HepG2 (cell line): ENCODE data around the gene CSTB. TPM values are rescaled to one million over a fixed set of nuclear protein-coding genes. Genes with fewer than 3 reads are reported as not detected.
A peak's percentile ranks its signal among the peaks of the same experiment; 100 is the strongest.

Source experiments
- ATAC-seq: fragments of 200-7000 bp; cut with Tn5 transposase; 3 replicates; pipeline ENCODE4 v1.9.1; 2020; ENCODE audit warnings: mild to moderate bottlenecking, moderate library complexity
- BruUV-seq: library from RNA; stranded (reverse); fragments of 400-500 nt; replicated peaks from 2 replicates; lab custom pipeline; 2021; lab: Mats Ljungman, UMichigan
- CTCF ChIA-PET: fragments of 300-600 bp; formaldehyde crosslinking; extraction: SDS; loops from one replicate; lab custom pipeline; 2021; ENCODE audit warnings: low total read pairs, inconsistent platforms, low intra/inter-chr PET ratio; lab: Yijun Ruan, JAX
- POLR2A ChIA-PET: fragments of 350-600 bp; sonication (Branson Sonifier 250); formaldehyde crosslinking; loops from one replicate; lab custom pipeline; 2020; ENCODE audit warnings: antibody characterized with exemption, inconsistent platforms; lab: Yijun Ruan, JAX
- DNase-seq: peaks from one replicate; pipeline ENCODE4 v3.0.0-alpha.2; 2015; ENCODE audit warnings: low spot score
- FAIRE-seq: peaks from 3 replicates; lab custom pipeline; 2011; peaks lifted over from hg19 to GRCh38; lab: Jason Lieb, UNC
- H2AFZ ChIP-seq: one replicate; pipeline ENCODE4 v1.6.1; 2011; ENCODE audit warnings: low read length, inconsistent platforms
- H3K27ac ChIP-seq: fragments of 300-600 bp; 3 replicates; pipeline ENCODE4 v1.8.0; 2011; ENCODE audit warnings: mixed run types, mild to moderate bottlenecking, mixed read lengths, low read length, inconsistent platforms; ENCODE audit not compliant: insufficient read depth; ENCODE audit errors: extremely low read length
- H3K27me3 ChIP-seq, 2 experiments: fragments of 200-600 bp in 1 of 2; 2 replicates in 1 of 2; 3 replicates in 1 of 2; pipeline versions ENCODE4 v1.6.0 to v1.8.0; 2011; ENCODE audit warnings: low read length in 2 of 2, mild to moderate bottlenecking in 2 of 2, moderate library complexity in 2 of 2, inconsistent platforms in 1 of 2; ENCODE audit not compliant: insufficient read depth in 2 of 2, control insufficient read depth in 1 of 2
- H3K36me3 ChIP-seq, 2 experiments: fragments of 200-600 bp in 1 of 2; replicated peaks in 1 of 2; 2 replicates in 1 of 2; 3 replicates in 1 of 2; pipeline versions ENCODE4 v1.5.1 to v1.8.0; 2011; ENCODE audit warnings: low read length in 2 of 2, inconsistent platforms in 1 of 2; ENCODE audit not compliant: insufficient read depth in 2 of 2, control insufficient read depth in 1 of 2
- H3K4me1 ChIP-seq: 2 replicates; pipeline ENCODE4 v1.5.1; 2012; ENCODE audit warnings: low read length, inconsistent platforms; ENCODE audit not compliant: insufficient read depth
- H3K4me2 ChIP-seq: 2 replicates; pipeline ENCODE4 v1.6.0; 2011; ENCODE audit warnings: low read depth, low read length, inconsistent platforms
- H3K4me3 ChIP-seq, 3 experiments: fragments of 200-600 bp in 1 of 3; sonication (generic), shearing (Covaris generic) in 1 of 3; replicated peaks in 1 of 3; 2 replicates each; pipeline ENCODE4 v1.5.1; 2011 to 2016; ENCODE audit warnings: low read length in 3 of 3, inconsistent platforms in 2 of 3, low read depth in 2 of 3, mild to moderate bottlenecking in 2 of 3, control low read depth in 1 of 3, mixed read lengths in 1 of 3; ENCODE audit not compliant: insufficient read depth in 1 of 3
- H3K79me2 ChIP-seq: one replicate; pipeline ENCODE4 v1.6.1; 2011; ENCODE audit warnings: low read length, inconsistent platforms; ENCODE audit not compliant: insufficient read depth
- H3K9ac ChIP-seq: 2 replicates; pipeline ENCODE4 v1.6.0; 2011; ENCODE audit warnings: mild to moderate bottlenecking, low read depth, low read length, inconsistent platforms; ENCODE audit not compliant: insufficient read depth
- H3K9me3 ChIP-seq: 2 replicates; pipeline ENCODE4 v1.5.1; 2012; ENCODE audit warnings: mild to moderate bottlenecking, low read length
- H4K20me1 ChIP-seq: 2 replicates; pipeline ENCODE4 v1.6.0; 2011; ENCODE audit warnings: inconsistent platforms, mild to moderate bottlenecking, low read length, moderate library complexity; ENCODE audit not compliant: insufficient read depth
- HNRNPK ChIP-seq: fragments of 200-400 bp; formaldehyde crosslinking; IDR thresholded peaks from 2 replicates; pipeline ENCODE4 v1.6.1; 2018; ENCODE audit warnings: low read length, low read depth, moderate library complexity, mild to moderate bottlenecking; ENCODE audit not compliant: poor library complexity, severe bottlenecking
- NFKB2 ChIP-seq: sonication (generic); formaldehyde crosslinking; IDR thresholded peaks from 2 replicates; pipeline ENCODE4 v1.4.0; 2020; ENCODE audit warnings: missing genetic modification reagents, borderline replicate concordance
- NFRKB ChIP-seq: fragments of 450-650 bp; IDR thresholded peaks from 2 replicates; pipeline ENCODE4 v1.6.1; 2017
- PCBP1 ChIP-seq: fragments of 200-400 bp; formaldehyde crosslinking; IDR thresholded peaks from 2 replicates; pipeline ENCODE4 v1.6.1; 2017; ENCODE audit warnings: mild to moderate bottlenecking, low read depth, low read length, borderline replicate concordance
- RBFOX2 ChIP-seq: fragments of 200-400 bp; formaldehyde crosslinking; IDR thresholded peaks from 2 replicates; pipeline ENCODE4 v1.6.1; 2017; ENCODE audit warnings: low read depth, mild to moderate bottlenecking, low read length
- ZBTB38 ChIP-seq: sonication (generic); formaldehyde crosslinking; IDR thresholded peaks from 2 replicates; pipeline ENCODE4 v1.5.1; 2020; ENCODE audit warnings: mild to moderate bottlenecking, missing genetic modification reagents
- ZFP36L2 ChIP-seq: sonication (generic); formaldehyde crosslinking; IDR thresholded peaks from 2 replicates; pipeline ENCODE4 v1.4.0; 2020; ENCODE audit warnings: missing genetic modification reagents
- ZNF225 ChIP-seq: sonication (generic); formaldehyde crosslinking; IDR thresholded peaks from 2 replicates; pipeline ENCODE4 v1.4.0; 2020; ENCODE audit warnings: mild to moderate bottlenecking, missing genetic modification reagents
- WGBS: methylation state at CpG from one replicate; pipeline ENCODE4 v1.1.6; 2017; ENCODE audit warnings: low lambda C conversion rate; 5-methylcytosine and 5-hydroxymethylcytosine counted together
- in situ Hi-C: cut with HindIII; loops from 2 replicates; pipeline ENCODE4 v1.10.0; 2017; ENCODE audit warnings: low pct_unique_long_range_greater_than_20kb; ENCODE audit not compliant: extremely low pct_ligation_motif_present
- intact Hi-C: fragments of 100-400 bp; cut with micrococcal nuclease; formaldehyde crosslinking; loops from one replicate; pipeline ENCODE4 v1.10.0; 2022; ENCODE audit not compliant: unreplicated experiment
- polyA plus RNA-seq, 8 experiments: library from polyadenylated mRNA; depleted of rRNA in 3 of 8; stranded (reverse) in 7 of 8; unstranded in 1 of 8; fragments of >200 nt; fragmentation: Illumina TruSeq in 4 of 8; extraction: Trizol in 4 of 8; gene quantifications; 2 replicates each; pipeline versions ENCODE4 v1.2.1 to v1.2.3, GENCODE V29; 2011 to 2016; ENCODE audit warnings: low read depth in 4 of 8, missing spikeins in 1 of 8, mixed read lengths in 1 of 8; ENCODE audit not compliant: insufficient read depth in 1 of 8
- total RNA-seq, 5 experiments: library from RNA; depleted of rRNA; stranded (reverse); fragments of >200 nt; fragmentation: Illumina TruSeq; extraction: Trizol; gene quantifications; 2 replicates each; pipeline ENCODE4 v1.2.3, GENCODE V29; 2016; ENCODE audit warnings: low read depth in 1 of 5
- TF ChIP-seq, protein P1 (sequence below): sonication (generic); formaldehyde crosslinking; IDR thresholded peaks from 2 replicates; pipeline ENCODE4 v1.4.0; 2020; ENCODE audit warnings: missing genetic modification reagents

The CSTB gene
- total and polyA plus RNA-seq, 2 of the 13 experiments (the other 11 are each of a cell fraction or from before 2014, with no cell fraction given) = 11.7 to 94.1 TPM

DNA sequence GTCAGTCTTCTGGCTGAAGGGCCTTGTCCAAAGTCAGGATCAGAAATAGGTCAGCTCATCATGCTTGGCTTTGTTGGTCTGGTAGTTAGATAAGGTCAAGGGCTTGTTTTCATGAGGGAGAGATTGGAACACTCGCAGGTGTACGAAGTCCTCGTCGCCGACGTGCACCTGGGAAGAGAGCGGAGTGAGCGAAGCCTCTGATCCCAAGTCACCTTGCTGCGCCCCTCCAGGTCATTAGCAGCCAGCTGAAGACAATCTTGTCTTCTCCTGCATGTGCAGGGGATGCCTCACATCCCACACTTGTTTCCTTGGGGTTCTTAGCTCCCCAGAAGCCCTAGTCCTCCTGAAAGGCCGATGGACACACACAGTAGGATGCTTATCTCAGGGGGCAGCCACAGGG, 1.9 kb downstream of the CSTB start:
- Histone ChIP-seq H3K79me2 (peaks cover 12% of the 10 kb centered on the region), H4K20me1 (no peaks in the 10 kb centered on the region), H3K27me3 (no peaks in the 10 kb centered on the region), H3K4me1 (peaks cover 47% of the 10 kb centered on the region), H3K36me3 (peaks cover 3 to 13% of the 10 kb centered on the region in 2 experiments; a peak in 3 of 5 replicates), H3K9me3 (no peaks in the 10 kb centered on the region), H2AFZ (no peak overlapping the region), H3K4me3 (peak overlapping the region in 1 of 3 experiments; percentile 83; a peak in 1 of 6 replicates), H3K9ac (no peak overlapping the region), H3K27ac (no peak overlapping the region), H3K4me2 (peak overlapping the region; percentile 78; the same call in 1 of the 2 replicates)
- in situ Hi-C loops = no loop called here
- intact Hi-C loops = loop anchor here (10.0 kb wide), 1 partner anchor 69 kb away; no protein-coding TSS in a partner anchor
- CTCF ChIA-PET = no interaction called here
- POLR2A ChIA-PET = interaction anchor here (1.9 kb wide), 1 partner anchor 9 kb away, joined by 4 read pairs; no protein-coding TSS in a partner anchor
- ATAC-seq (no peak), DNase-seq (no peak), FAIRE-seq (no peak)
- TF ChIP-seq, protein P1, sequence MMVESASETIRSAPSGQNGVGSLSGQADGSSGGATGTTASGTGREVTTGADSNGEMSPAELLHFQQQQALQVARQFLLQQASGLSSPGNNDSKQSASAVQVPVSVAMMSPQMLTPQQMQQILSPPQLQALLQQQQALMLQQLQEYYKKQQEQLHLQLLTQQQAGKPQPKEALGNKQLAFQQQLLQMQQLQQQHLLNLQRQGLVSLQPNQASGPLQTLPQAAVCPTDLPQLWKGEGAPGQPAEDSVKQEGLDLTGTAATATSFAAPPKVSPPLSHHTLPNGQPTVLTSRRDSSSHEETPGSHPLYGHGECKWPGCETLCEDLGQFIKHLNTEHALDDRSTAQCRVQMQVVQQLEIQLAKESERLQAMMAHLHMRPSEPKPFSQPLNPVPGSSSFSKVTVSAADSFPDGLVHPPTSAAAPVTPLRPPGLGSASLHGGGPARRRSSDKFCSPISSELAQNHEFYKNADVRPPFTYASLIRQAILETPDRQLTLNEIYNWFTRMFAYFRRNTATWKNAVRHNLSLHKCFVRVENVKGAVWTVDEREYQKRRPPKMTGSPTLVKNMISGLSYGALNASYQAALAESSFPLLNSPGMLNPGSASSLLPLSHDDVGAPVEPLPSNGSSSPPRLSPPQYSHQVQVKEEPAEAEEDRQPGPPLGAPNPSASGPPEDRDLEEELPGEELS = no peak
- TF ChIP-seq ZNF225 (no peak), ZFP36L2 (CRISPR knock-in tag) (no peak), RBFOX2 (0 out of 2 replicates have a peak, but pooled peaks have one; percentile 8), HNRNPK (no peak), NFRKB (no peak), NFKB2 (no peak), PCBP1 (no peak), ZBTB38 (CRISPR knock-in tag) (peak; percentile 94)
- BruUV-seq = no TSS peak
- 93% methylated on average over 9 of the region's 10 CpGs for WGBS
